HepG2 (cell line): Measurements from ENCODE around the gene TFAP2E. TPM values are rescaled to one million over a fixed set of nuclear protein-coding genes. Genes with fewer than 3 reads are reported as not detected.

Experiments
- CEBPG ChIP-seq: IDR thresholded peaks from 2 replicates; pipeline ENCODE4 v1.6.1; 2016
- CENPX ChIP-seq: sonication (generic); formaldehyde crosslinking; IDR thresholded peaks from 2 replicates; pipeline ENCODE4 v1.9.0; 2021; ENCODE audit warnings: mild to moderate bottlenecking, missing genetic modification reagents, moderate library complexity
- CHD2 ChIP-seq: IDR thresholded peaks from 2 replicates; pipeline ENCODE4 v1.6.1; 2011; ENCODE audit warnings: low read depth, low read length, improper control_type of control experiment
- ELF4 ChIP-seq: sonication (generic); formaldehyde crosslinking; IDR thresholded peaks from 2 replicates; pipeline ENCODE4 v1.5.0; 2020; ENCODE audit warnings: missing genetic modification reagents, mild to moderate bottlenecking, moderate library complexity, borderline replicate concordance
- ERF ChIP-seq: IDR thresholded peaks from 2 replicates; pipeline ENCODE4 v1.6.1; 2018; ENCODE audit warnings: missing biosample characterization, missing genetic modification reagents
- FOXO1 ChIP-seq: sonication (generic); formaldehyde crosslinking; IDR thresholded peaks from 2 replicates; pipeline ENCODE4 v1.4.0; 2020; ENCODE audit warnings: missing genetic modification reagents
- HDAC1 ChIP-seq: sonication (generic); formaldehyde crosslinking; IDR thresholded peaks from 2 replicates; pipeline ENCODE4 v1.5.1; 2020; ENCODE audit warnings: mild to moderate bottlenecking, missing genetic modification reagents
- HDAC6 ChIP-seq: fragments of 200-600 bp; sonication (generic); IDR thresholded peaks from 2 replicates; pipeline ENCODE4 v1.7.0; 2017; ENCODE audit warnings: mild to moderate bottlenecking, antibody characterized with exemption, low read length, low read depth
- HIVEP1 ChIP-seq: sonication (generic); formaldehyde crosslinking; IDR thresholded peaks from 2 replicates; pipeline ENCODE4 v1.4.0; 2020; ENCODE audit warnings: mild to moderate bottlenecking, missing genetic modification reagents
- HMG20B ChIP-seq: conservative IDR thresholded peaks from 2 replicates; pipeline ENCODE4 v1.6.1; 2016; ENCODE audit warnings: missing genetic modification reagents, missing compliant biosample characterization
- KLF12 ChIP-seq: sonication (generic); formaldehyde crosslinking; IDR thresholded peaks from 2 replicates; pipeline ENCODE4 v1.4.0; 2020; ENCODE audit warnings: missing genetic modification reagents, borderline replicate concordance
- MEF2D ChIP-seq: sonication (generic); formaldehyde crosslinking; IDR thresholded peaks from 2 replicates; pipeline ENCODE4 v1.5.1; 2020; ENCODE audit warnings: mild to moderate bottlenecking, missing genetic modification reagents
- MXD1 ChIP-seq: sonication (generic); formaldehyde crosslinking; IDR thresholded peaks from 2 replicates; pipeline ENCODE4 v1.4.0; 2020; ENCODE audit warnings: mild to moderate bottlenecking, missing genetic modification reagents
- NFE2L1 ChIP-seq: sonication (generic); formaldehyde crosslinking; IDR thresholded peaks from 2 replicates; pipeline ENCODE4 v1.4.0; 2020; ENCODE audit warnings: missing genetic modification reagents, mild to moderate bottlenecking, borderline replicate concordance
- RFXAP ChIP-seq: sonication (generic); formaldehyde crosslinking; IDR thresholded peaks from 2 replicates; pipeline ENCODE4 v1.4.0; 2020; ENCODE audit warnings: missing genetic modification reagents, borderline replicate concordance
- RXRB ChIP-seq: IDR thresholded peaks from 2 replicates; pipeline ENCODE4 v1.6.1; 2016; ENCODE audit warnings: borderline replicate concordance, missing genetic modification reagents, missing compliant biosample characterization
- SKI ChIP-seq: fragments of 450-650 bp; IDR thresholded peaks from one replicate; pipeline ENCODE4 v1.6.1; 2018; ENCODE audit warnings: mild to moderate bottlenecking; ENCODE audit not compliant: partially characterized antibody
- SMYD3 ChIP-seq: sonication (generic); formaldehyde crosslinking; IDR thresholded peaks from 2 replicates; pipeline ENCODE4 v1.8.1; 2023; ENCODE audit warnings: mild to moderate bottlenecking, missing genetic modification reagents
- TGIF2 ChIP-seq: IDR thresholded peaks from 2 replicates; pipeline ENCODE4 v1.6.1; 2016; ENCODE audit warnings: control low read depth, missing compliant biosample characterization
- YEATS4 ChIP-seq: sonication (generic); formaldehyde crosslinking; IDR thresholded peaks from 2 replicates; pipeline ENCODE4 v1.4.0; 2020; ENCODE audit warnings: missing genetic modification reagents, borderline replicate concordance
- ZBTB42 ChIP-seq: sonication (generic); formaldehyde crosslinking; IDR thresholded peaks from 2 replicates; pipeline ENCODE4 v1.5.0; 2020; ENCODE audit warnings: mild to moderate bottlenecking, missing genetic modification reagents
- ZKSCAN5 ChIP-seq: sonication (generic); formaldehyde crosslinking; IDR thresholded peaks from 2 replicates; pipeline ENCODE4 v1.5.1; 2020; ENCODE audit warnings: mild to moderate bottlenecking, missing genetic modification reagents
- ZNF180 ChIP-seq: sonication (generic); formaldehyde crosslinking; IDR thresholded peaks from 2 replicates; pipeline ENCODE4 v1.4.0; 2020; ENCODE audit warnings: low read depth, missing genetic modification reagents, borderline replicate concordance
- ZNF264 ChIP-seq: sonication (generic); formaldehyde crosslinking; IDR thresholded peaks from 2 replicates; pipeline ENCODE4 v1.4.0; 2020; ENCODE audit warnings: missing genetic modification reagents
- ZNF3 ChIP-seq: IDR thresholded peaks from 2 replicates; pipeline ENCODE4 v1.7.0; 2017; ENCODE audit warnings: inconsistent platforms
- ZNF331 ChIP-seq: sonication (generic); formaldehyde crosslinking; IDR thresholded peaks from 2 replicates; pipeline ENCODE4 v1.4.0; 2020; ENCODE audit warnings: missing genetic modification reagents
- ZNF343 ChIP-seq: sonication (generic); formaldehyde crosslinking; IDR thresholded peaks from 2 replicates; pipeline ENCODE4 v1.4.0; 2020; ENCODE audit warnings: mild to moderate bottlenecking, missing genetic modification reagents
- ZNF432 ChIP-seq: sonication (generic); formaldehyde crosslinking; IDR thresholded peaks from 2 replicates; pipeline ENCODE4 v1.5.0; 2020; ENCODE audit warnings: missing genetic modification reagents, mild to moderate bottlenecking, borderline replicate concordance
- ZNF564 ChIP-seq: sonication (generic); formaldehyde crosslinking; IDR thresholded peaks from 2 replicates; pipeline ENCODE4 v1.8.1; 2023; ENCODE audit warnings: mild to moderate bottlenecking, missing genetic modification reagents
- polyA plus RNA-seq, 8 experiments: library from polyadenylated mRNA; depleted of rRNA in 3 of 8; stranded (reverse) in 7 of 8; unstranded in 1 of 8; fragments of >200 nt; fragmentation: Illumina TruSeq in 4 of 8; extraction: Trizol in 4 of 8; gene quantifications; 2 replicates each; pipeline versions ENCODE4 v1.2.1 to v1.2.3, GENCODE V29; 2011 to 2016; ENCODE audit warnings: low read depth in 4 of 8, missing spikeins in 1 of 8, mixed read lengths in 1 of 8; ENCODE audit not compliant: insufficient read depth in 1 of 8
- total RNA-seq, 5 experiments: library from RNA; depleted of rRNA; stranded (reverse); fragments of >200 nt; fragmentation: Illumina TruSeq; extraction: Trizol; gene quantifications; 2 replicates each; pipeline ENCODE4 v1.2.3, GENCODE V29; 2016; ENCODE audit warnings: low read depth in 1 of 5

The TFAP2E gene
- total and polyA plus RNA-seq, 2 of the 13 experiments (the other 11 are each of a cell fraction or from before 2014, with no cell fraction given): 0.31 to 0.41 TPM

- TF ChIP-seq MXD1 (CRISPR knock-in tag) (peak; percentile 78; the same call in 1 of the 2 replicates), FOXO1 (CRISPR knock-in tag) (0 out of 2 replicates have a peak, but pooled peaks have one; percentile 10), CHD2 (peak; percentile 96), ZNF432 (CRISPR knock-in tag) (0 out of 2 replicates have a peak, but pooled peaks have one; percentile 35), KLF12 (CRISPR knock-in tag) (peak; percentile 71; the same call in 1 of the 2 replicates), CENPX (CRISPR knock-in tag) (no peak), ERF (peak; percentile 84), ZNF264 (CRISPR knock-in tag) (0 out of 2 replicates have a peak, but pooled peaks have one; percentile 36), ELF4 (CRISPR knock-in tag) (peak; percentile 40; the same call in 1 of the 2 replicates), CEBPG (CRISPR knock-in tag) (peak; percentile 43), ZNF180 (CRISPR knock-in tag) (no peak), MEF2D (CRISPR knock-in tag) (peak; percentile 74), ZNF564 (CRISPR knock-in tag) (peak; percentile 67), SKI (no peak), ZKSCAN5 (CRISPR knock-in tag) (peak; percentile 65; the same call in 1 of the 2 replicates), HDAC1 (CRISPR knock-in tag) (peak; percentile 97), TGIF2 (CRISPR knock-in tag) (peak; percentile 90), HMG20B (CRISPR knock-in tag) (no peak), HDAC6 (no peak), HIVEP1 (peak; percentile 29; the same call in 1 of the 2 replicates), ZNF343 (0 out of 2 replicates have a peak, but pooled peaks have one; percentile 16), NFE2L1 (CRISPR knock-in tag) (peak; percentile 96), ZBTB42 (no peak), RXRB (CRISPR knock-in tag) (peak; percentile 51), ZNF331 (CRISPR knock-in tag) (peak; percentile 90), YEATS4 (peak; percentile 91), ZNF3 (no peak), RFXAP (CRISPR knock-in tag) (peak; percentile 76; the same call in 1 of the 2 replicates), SMYD3 (CRISPR knock-in tag) (no peak)
These were observed 68.2 kb downstream of the TFAP2E start, which contains the start of gene PSMB2 (continued) for GRCh38 chr1:35641233-35641866.
